ENCODE results near the gene DRP2. TPM values are rescaled to one million over a fixed set of nuclear protein-coding genes. Genes with fewer than 3 reads are reported as not detected.

The DRP2 gene
- polyA plus RNA-seq, 1 of the 3 experiments (the other 2 are of a cell fraction): 0.16 TPM

- H3K9me2 ChIP-seq: no peaks in the 10 kb centered on the region
- H2AFZ ChIP-seq (ENCODE audit: low read depth): no peak overlapping the region
- H3K4me1 ChIP-seq (ENCODE audit: control insufficient read depth in 1 of 2, insufficient read depth in 2 of 2, low read depth in 1 of 2, low read length in 1 of 2): no peaks in the 10 kb centered on the region; a peak in 1 of 4 replicates
- H4K20me1 ChIP-seq (ENCODE audit: insufficient read depth): no peaks in the 10 kb centered on the region
- H3K9ac ChIP-seq: no peak overlapping the region
- no peaks in the 10 kb centered on the region for H3K9me3 ChIP-seq
- no peaks in the 10 kb centered on the region for H3F3A ChIP-seq (replicated peaks; ENCODE audit: insufficient read depth)
- no peaks in the 10 kb centered on the region; the same call in 1 of the 2 replicates for H3K27me3 ChIP-seq (ENCODE audit: insufficient read depth)
- DNase-seq: no peak
- no peak overlapping the region for H3K4me3 ChIP-seq (ENCODE audit: low read depth in 2 of 2, low read length in 1 of 2)
- H3K79me2 ChIP-seq (ENCODE audit: insufficient read depth): no peaks in the 10 kb centered on the region
- H3K4me2 ChIP-seq: no peak overlapping the region
- CTCF ChIA-PET: no interaction called here
- TF ChIP-seq MEF2A (IDR thresholded peaks at IDR 0.05; ENCODE audit: borderline replicate concordance, low read depth) (no peak), JUND (IDR thresholded peaks at IDR 0.05) (peak; percentile 16; the same call in 1 of the 2 replicates), RCOR1 (IDR thresholded peaks at IDR 0.05; ENCODE audit: low read length) (no peak), REST (IDR thresholded peaks at IDR 0.05; ENCODE audit: low read depth, low read length) (no peak), PBX3 (IDR thresholded peaks at IDR 0.05) (peak; percentile 37; the same call in 1 of the 2 replicates)
- no peaks in the 10 kb centered on the region for H3K36me3 ChIP-seq (replicated peaks in 1 of 2; ENCODE audit: control insufficient read depth in 1 of 2, insufficient read depth in 2 of 2, low read length in 1 of 2)
- peak overlapping the region in 1 of 2 experiments; percentile 15; a peak in 2 of 4 replicates for H3K27ac ChIP-seq (ENCODE audit: low read depth in 2 of 2, low read length in 1 of 2)
- POLR2A ChIA-PET: no interaction called here
- WGBS (ENCODE audit: low lambda C conversion rate): 37% methylated on average over 2 of the region's 2 CpGs
These were observed 11.1 kb downstream of the DRP2 start for GRCh38 chrX:101230636-101231035.

GRCh38 chrX:101231080-101231479, 11.5 kb downstream of the DRP2 start:
- Histone ChIP-seq H3K9me2 (no peaks in the 10 kb centered on the region), H3K4me1 (ENCODE audit: control insufficient read depth in 1 of 2, insufficient read depth in 2 of 2, low read depth in 1 of 2, low read length in 1 of 2) (no peaks in the 10 kb centered on the region; a peak in 1 of 4 replicates), H2AFZ (ENCODE audit: low read depth) (no peak overlapping the region), H3K4me2 (no peak overlapping the region), H3K9me3 (no peaks in the 10 kb centered on the region), H3K4me3 (ENCODE audit: low read depth in 2 of 2, low read length in 1 of 2) (no peak overlapping the region), H3K79me2 (ENCODE audit: insufficient read depth) (no peaks in the 10 kb centered on the region), H3K36me3 (replicated peaks in 1 of 2; ENCODE audit: control insufficient read depth in 1 of 2, insufficient read depth in 2 of 2, low read length in 1 of 2) (no peaks in the 10 kb centered on the region), H3K27me3 (ENCODE audit: insufficient read depth) (no peaks in the 10 kb centered on the region; the same call in 1 of the 2 replicates), H3K9ac (no peak overlapping the region), H3F3A (replicated peaks; ENCODE audit: insufficient read depth) (no peaks in the 10 kb centered on the region), H3K27ac (ENCODE audit: low read depth in 2 of 2, low read length in 1 of 2) (peak overlapping the region in 1 of 2 experiments; percentile 15; a peak in 1 of 4 replicates), H4K20me1 (ENCODE audit: insufficient read depth) (no peaks in the 10 kb centered on the region)
- 43% methylated on average over 1 of the region's 1 CpG for WGBS (ENCODE audit: low lambda C conversion rate)
- TF ChIP-seq FOXM1 (IDR thresholded peaks at IDR 0.05; ENCODE audit: low read depth): no peak
- TF ChIP-seq TEAD4 (IDR thresholded peaks at IDR 0.05; ENCODE audit: borderline replicate concordance, insufficient read depth): no peak
- no peak for TF ChIP-seq TCF12 (IDR thresholded peaks at IDR 0.05)
- TF ChIP-seq GABPA (IDR thresholded peaks at IDR 0.05; ENCODE audit: low read depth): no peak
- no peak for TF ChIP-seq MAX (IDR thresholded peaks at IDR 0.05; ENCODE audit: low read depth)
- TF ChIP-seq RXRA (IDR thresholded peaks at IDR 0.05; ENCODE audit: borderline replicate concordance, low read depth): no peak
- no peak for TF ChIP-seq SMC3 (IDR thresholded peaks at IDR 0.05; ENCODE audit: low read depth, low read length)
- TF ChIP-seq PBX3 (IDR thresholded peaks at IDR 0.05): no peak
- TF ChIP-seq CHD2 (IDR thresholded peaks at IDR 0.05; ENCODE audit: low read length, partially characterized antibody): no peak
- TF ChIP-seq RAD21 (IDR thresholded peaks at IDR 0.05; ENCODE audit: low read length): no peak
- TF ChIP-seq REST (IDR thresholded peaks at IDR 0.05; ENCODE audit: low read depth, low read length): no peak
- TF ChIP-seq CTCF (IDR thresholded peaks at IDR 0.05): no peak
- TF ChIP-seq ELF1 (IDR thresholded peaks at IDR 0.05): no peak
- no peak for DNase-seq
- ChIA-PET CTCF (interaction anchor here (0.5 kb wide), 1 partner anchor 9 kb away, joined by 3 read pairs; no protein-coding TSS in a partner anchor), POLR2A (no interaction called here)
